G401.6 (cell line): ENCODE data around the gene DOCK2.
"Not testable (repeated sequence)": the region's sequence is repeated elsewhere in the genome, so short reads cannot be mapped to it uniquely, and the experiment has no call there.

Experiments used
- FAIRE-seq: peaks from 2 replicates; lab custom pipeline; 2012; peaks lifted over from hg19 to GRCh38; lab: Jason Lieb, UNC

The DOCK2 gene

GRCh38 chr5:169817031-169817430, 180.0 kb downstream of the DOCK2 start:
- no peak for FAIRE-seq

GRCh38 chr5:169826618-169827017, 189.5 kb downstream of the DOCK2 start:
- no peak for FAIRE-seq

DNA sequence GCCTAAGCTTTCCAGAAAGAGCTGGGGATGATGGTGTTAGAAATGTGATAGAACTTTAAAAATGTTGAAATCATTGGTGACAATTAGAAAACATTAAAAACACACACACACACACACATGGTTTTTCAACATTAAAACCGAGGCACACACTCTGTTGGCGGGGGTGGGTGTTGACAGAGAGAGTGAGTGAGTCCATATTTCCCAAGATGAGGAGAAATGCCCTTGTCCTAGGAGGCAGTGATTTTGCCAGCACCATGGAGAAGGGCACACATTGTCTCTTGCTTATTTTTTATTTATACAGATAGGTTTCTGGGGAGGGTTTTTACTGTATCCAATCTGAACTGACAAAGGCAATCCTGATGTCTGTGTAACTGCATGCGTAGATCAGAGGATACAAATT, 190.7 kb downstream of the DOCK2 start:
- no peak for FAIRE-seq

GRCh38 chr5:169828385-169828784, 191.3 kb downstream of the DOCK2 start:
- FAIRE-seq = no peak

DNA sequence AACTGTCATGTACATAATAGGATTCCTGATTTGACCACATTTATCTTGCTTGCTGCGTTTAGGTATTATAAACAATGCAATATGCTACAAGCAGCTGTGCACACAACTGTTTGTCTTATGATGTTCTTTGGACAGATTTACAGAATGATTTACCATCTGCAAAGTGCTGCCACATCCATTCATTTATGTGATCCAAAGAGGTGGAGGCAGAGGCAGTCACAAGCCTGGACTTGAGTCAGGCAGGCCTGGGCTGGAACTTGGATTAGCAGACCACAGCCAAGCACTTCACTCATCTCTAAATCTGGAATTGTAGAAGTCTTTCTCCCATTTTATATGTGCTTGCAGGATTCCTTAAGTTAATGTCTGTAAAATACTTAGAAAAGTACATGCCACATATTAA, 194.3 kb downstream of the DOCK2 start:
- no peak for FAIRE-seq

DNA sequence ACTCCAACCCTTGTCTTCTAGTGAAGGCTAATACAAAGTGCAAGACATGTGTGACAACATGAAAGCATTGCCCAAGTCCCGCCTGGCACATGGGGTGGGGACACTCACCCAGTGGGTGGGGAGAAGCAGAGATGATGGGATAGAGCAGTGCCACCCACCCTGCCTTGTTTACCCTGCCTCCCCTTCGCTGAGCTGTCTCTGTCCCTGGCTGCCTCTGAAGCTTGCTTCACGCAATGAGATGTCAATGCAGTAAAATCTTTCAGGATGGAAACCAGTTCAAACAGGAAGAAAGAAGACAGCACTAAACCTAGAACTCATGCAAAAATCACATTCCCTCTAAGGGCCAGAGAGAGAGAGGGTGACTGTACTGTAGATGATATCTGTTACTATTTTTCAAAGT, 195.2 kb downstream of the DOCK2 start:
- no peak for FAIRE-seq

GRCh38 chr5:169832845-169833244, 195.8 kb downstream of the DOCK2 start:
- FAIRE-seq = no peak

DNA sequence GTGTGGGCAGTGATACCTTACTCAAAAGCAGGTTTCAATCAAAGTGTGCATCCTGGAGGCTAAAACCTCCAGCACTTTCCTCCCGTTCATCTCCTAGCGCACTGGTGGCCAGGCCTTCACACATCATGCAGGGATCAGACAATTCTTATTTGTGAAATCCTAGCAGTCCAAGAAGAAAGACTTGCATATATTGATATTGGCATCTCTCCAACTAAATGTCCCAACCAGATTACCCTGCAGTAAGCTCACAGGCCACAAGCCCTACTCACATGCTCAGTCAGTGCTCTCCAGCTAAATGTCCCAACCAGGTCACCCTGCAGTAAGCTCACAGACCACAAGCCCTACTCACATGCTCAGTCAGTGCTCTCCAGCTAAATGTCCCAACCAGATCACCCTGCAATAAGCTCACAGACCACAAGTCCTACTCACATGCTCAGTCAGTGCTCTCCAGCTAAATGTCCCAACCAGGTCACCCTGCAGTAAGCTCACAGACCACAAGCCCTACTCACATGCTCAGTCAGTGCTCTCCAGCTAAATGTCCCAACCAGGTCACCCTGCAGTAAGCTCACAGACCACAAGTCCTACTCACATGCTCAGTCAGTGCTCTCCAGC, 196.7 kb downstream of the DOCK2 start:
- not testable (repeated sequence) for FAIRE-seq

GRCh38 chr5:169834540-169834939, 197.5 kb downstream of the DOCK2 start:
- FAIRE-seq = not testable (repeated sequence)

DNA sequence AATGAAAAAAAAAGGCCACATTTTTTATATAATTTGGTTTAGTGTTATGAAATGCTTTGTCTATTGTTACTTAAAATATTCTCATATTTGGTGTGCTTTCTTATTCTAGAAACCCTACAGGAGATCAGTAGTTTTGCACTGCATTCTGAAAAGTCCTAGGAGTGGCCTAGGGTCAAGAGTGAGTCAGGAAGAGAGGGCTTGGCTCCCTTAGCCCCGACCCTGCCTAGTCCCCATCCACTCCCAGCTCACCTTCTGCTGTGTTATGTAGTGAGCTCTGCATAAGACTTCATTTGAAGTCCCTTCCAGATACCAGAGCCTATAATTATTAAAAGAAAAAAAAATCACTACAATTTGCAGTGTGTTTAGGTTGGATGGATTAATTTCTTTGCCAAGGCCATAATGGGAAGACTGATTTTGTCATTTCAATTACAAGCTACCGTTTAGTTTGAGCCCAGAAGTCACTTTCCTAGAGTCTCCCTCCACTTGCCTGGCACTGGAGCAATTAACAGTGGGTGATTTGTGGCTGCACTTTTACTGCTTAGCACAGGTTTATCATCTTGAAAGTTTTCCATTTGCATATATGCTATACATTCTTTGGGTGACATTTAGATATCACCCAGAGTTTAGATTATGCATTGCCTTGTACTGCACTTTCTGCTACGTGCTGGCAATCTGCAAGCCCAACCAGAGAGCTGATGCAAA, 199.9 kb downstream of the DOCK2 start:
- no peak for FAIRE-seq

GRCh38 chr5:169837686-169838085, 200.6 kb downstream of the DOCK2 start:
- no peak for FAIRE-seq

- FAIRE-seq = no peak
Observed at GRCh38 chr5:169838688-169839087, 201.6 kb downstream of the DOCK2 start.

DNA sequence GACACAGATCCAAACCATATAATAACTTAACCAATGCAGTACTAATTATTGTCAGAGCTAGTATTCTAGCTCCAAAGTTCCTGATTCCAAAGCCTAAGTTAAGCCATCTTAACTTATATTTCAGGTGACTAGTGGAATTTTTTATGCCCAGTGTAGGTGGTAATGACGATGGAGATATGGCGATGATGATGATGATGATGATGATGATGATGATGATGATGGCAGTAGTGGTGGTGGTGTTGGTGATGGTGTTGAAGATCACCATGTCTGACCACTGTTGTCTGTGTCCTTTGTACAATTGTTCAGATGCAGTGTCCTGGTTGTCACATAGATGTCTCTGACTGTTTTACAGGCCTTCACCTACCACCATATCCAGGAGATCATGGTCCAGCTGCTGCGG, 203.3 kb downstream of the DOCK2 start:
- FAIRE-seq = no peak

DNA sequence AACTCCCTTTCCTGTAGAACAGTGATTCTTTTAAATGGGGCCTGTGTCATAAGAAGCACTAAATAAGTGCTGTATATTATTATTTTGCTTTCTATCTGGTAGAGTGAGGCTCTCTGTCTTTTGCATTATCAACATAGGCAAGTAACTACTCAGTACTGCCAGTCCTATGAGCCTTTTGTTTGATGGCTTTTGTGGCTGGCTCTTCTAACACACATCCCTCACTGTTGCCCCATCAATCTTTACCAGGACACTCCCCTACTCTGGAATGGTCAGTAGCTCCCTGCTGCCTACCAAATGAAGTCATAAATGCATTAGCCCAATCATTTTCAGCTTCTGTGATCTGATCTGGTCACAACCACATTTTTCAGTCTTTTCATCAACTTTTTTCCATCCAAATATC, 205.6 kb downstream of the DOCK2 start:
- FAIRE-seq = no peak

- no peak for FAIRE-seq
Observed at GRCh38 chr5:169847519-169847918, 210.4 kb downstream of the DOCK2 start.

- FAIRE-seq = no peak
Observed at GRCh38 chr5:169848271-169848670, 211.2 kb downstream of the DOCK2 start.

DNA sequence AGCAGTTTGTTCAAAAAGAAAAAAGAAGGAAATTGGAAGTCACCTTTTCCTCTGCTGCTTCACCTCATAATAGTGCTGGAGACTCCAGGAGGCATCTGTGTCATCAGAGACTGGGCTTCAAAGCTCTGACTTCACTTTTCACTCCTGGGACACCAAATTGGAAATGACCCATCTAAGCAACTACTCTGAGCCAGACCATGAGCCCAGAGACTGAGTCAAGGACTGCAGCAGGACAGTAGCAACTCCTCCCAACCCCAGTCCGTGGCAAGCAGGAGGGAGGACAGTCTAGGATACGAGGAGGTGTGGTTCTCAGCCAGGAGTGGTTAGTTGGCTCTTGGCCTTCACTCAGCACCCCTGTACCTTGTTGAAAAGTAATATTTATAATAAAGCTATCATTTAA, 211.7 kb downstream of the DOCK2 start:
- FAIRE-seq = no peak

DNA sequence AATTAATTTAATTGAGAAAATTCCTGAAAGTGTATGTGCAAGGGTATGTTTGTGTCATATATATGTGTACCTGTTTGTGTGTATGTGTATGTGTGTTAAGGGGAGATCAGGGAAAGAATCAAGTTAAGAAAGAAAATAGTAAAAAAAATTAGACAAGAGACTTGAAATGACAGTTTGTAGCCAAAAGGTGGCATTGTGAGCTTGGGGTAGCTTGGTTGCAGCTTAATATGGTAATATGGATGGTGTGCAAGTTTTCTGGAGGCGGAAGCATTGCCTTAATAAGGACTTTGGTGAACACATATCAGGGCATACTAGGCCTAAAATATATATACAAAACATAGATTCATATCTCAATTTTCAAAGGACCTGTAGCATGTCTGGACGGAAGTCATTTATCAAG, 213.3 kb downstream of the DOCK2 start:
- no peak for FAIRE-seq

DNA sequence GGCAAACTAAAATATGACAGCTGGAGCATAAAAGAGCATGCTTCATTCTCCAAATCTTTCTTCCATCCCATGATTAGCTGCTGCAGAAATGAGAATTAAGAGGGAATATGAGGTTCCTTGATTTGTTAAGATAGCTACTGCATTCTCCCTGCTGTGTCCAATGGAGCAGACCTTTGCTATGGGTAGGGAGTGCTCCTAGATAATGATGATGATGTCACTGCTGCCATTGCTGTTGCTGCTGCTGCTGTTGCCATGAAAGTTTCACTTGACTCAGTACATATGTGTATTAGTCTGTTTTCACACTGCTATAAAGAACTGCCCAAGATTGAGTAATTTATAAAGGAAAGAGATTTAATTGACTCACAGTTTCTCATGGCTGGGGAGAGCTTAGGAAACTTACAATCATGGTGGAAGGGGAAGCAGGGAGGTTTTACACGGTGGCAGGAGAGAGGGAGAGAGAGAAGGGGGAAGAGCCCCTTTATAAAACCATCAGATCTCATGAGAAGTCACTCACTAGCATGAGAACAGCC, 214.3 kb downstream of the DOCK2 start:
- no peak for FAIRE-seq

DNA sequence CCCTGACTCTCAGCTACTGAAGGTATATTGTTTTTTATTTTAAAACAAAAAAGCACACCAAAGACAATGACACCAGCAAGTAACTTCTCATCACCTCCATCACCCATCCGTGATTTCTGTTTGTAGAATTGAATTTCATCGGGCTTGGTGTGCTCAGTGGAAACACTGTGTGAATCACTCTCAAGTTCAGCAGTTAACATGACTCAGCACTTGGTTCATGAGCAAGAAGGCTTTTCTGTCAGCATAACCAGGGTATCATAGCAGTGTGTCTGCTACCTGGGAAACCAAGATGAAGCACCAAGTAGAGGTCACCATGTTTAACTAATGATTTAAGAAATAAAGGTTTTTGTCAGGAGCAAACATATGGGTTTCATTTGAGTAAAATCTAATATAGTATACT, 219.5 kb downstream of the DOCK2 start:
- no peak for FAIRE-seq

DNA sequence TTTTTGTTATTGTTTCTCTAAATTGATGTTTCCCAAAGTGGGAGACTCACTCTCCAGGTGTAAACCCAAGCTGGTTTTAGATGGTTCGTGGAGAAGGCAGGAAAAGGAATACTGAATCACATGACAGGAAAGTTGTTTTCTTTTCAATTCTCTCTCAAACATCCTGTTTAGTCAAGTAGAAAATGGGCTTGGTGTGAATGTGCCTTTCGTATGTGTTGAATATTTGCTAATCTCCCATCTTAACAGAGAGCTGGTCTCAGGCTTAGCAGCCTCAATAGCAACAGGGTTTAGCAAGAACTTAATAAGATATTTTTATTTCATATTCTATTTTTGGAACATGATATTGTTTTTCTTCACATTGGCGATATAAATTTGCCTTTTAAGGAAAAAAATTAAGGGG, 223.5 kb downstream of the DOCK2 start:
- no peak for FAIRE-seq

GRCh38 chr5:169861433-169861832, 224.4 kb downstream of the DOCK2 start:
- no peak for FAIRE-seq

- FAIRE-seq = no peak
Observed at GRCh38 chr5:169861934-169862333, 224.9 kb downstream of the DOCK2 start.

DNA sequence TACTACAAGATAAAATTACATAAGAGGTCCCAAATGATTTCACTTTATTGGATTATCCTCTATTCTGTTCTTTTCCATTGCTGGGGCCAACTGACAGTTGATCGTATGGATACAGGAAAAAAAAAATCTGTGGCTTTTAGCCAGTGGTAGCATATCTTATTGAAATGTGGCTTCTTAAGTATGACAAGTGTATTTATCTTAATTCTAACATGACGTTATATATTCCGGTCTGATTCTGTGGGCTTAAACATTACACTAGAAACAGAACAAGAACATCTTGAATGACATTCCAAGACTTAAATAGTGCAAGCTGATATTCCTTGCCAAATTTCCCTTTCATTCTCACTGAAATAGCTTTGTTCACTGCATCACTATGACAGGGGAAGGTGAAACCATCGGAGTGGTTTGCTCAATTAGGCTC, 225.3 kb downstream of the DOCK2 start:
- FAIRE-seq = no peak
